Measurements from ENCODE around the gene RYR2.

DNA sequence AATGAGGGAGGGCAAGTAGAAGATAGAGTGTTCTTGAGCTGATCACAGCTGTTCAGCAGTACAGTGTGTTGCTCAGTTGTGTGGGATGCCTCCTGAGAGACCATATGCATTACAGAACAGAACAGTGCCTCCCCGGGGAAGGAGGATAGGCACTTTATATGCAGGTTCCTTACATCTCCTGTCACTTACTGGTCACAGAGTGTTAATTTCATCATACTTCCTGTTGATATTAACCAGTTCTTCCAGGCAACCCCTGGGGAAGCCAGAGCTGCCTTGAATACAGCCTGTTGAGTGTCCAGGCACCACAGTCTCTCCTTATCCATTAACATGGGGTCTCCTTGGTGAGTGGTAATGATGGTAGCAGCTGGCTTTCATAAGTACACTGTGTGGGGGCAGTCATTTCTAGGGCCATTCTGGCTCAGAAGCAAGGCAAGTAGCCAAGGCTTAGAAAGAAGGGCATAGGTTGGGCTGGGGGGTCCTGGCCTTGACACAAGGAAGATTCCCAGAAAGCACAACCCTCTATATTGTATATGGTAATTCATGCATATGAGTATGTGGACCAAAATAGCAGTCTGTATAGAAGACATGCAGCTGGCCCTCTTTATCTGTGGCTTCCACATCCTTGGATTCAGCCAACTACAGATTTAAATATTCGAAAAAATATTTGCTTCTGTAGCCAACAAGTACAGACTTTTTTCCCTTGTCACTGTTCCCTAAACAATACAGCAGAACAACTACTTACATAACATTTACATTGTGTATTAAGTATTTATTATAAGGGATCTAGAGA is 706.4 kb downstream of the RYR2 start:
- no peak for TF ChIP-seq POLR2A (IDR thresholded peaks at IDR 0.05)
- TF ChIP-seq, protein P1, sequence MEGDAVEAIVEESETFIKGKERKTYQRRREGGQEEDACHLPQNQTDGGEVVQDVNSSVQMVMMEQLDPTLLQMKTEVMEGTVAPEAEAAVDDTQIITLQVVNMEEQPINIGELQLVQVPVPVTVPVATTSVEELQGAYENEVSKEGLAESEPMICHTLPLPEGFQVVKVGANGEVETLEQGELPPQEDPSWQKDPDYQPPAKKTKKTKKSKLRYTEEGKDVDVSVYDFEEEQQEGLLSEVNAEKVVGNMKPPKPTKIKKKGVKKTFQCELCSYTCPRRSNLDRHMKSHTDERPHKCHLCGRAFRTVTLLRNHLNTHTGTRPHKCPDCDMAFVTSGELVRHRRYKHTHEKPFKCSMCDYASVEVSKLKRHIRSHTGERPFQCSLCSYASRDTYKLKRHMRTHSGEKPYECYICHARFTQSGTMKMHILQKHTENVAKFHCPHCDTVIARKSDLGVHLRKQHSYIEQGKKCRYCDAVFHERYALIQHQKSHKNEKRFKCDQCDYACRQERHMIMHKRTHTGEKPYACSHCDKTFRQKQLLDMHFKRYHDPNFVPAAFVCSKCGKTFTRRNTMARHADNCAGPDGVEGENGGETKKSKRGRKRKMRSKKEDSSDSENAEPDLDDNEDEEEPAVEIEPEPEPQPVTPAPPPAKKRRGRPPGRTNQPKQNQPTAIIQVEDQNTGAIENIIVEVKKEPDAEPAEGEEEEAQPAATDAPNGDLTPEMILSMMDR (IDR thresholded peaks at IDR 0.05) = no peak
- TF ChIP-seq EP300 (IDR thresholded peaks at IDR 0.05) = no peak

Measured in tibial nerve (tissue), 4 donors.